ENCODE results near the gene LRRC4B.

LRRC4B gene

DNA sequence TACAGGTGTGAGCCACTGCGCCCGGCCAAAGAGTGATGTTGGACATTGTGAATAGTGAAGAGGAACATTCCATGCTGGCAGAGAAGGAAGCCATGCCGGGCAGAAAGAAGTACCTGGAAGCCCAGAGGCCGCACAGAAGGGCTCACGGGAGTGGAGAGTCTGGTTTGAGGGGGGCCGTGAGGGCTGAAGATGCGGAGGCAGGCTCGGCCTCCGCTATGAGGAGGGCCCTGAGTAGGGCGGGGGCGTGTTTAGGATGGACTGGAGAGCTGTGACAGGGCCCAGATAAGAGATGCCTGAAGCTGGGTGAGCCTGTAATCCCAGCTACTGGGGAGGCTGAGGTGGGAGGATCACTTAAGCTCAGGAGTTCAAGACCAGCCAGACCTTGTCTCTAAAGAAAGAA is 58.9 kb downstream of the LRRC4B start:
- no peak for DNase-seq (ENCODE audit: extremely low read depth in 1 of 2, low read depth in 1 of 2)

DNA sequence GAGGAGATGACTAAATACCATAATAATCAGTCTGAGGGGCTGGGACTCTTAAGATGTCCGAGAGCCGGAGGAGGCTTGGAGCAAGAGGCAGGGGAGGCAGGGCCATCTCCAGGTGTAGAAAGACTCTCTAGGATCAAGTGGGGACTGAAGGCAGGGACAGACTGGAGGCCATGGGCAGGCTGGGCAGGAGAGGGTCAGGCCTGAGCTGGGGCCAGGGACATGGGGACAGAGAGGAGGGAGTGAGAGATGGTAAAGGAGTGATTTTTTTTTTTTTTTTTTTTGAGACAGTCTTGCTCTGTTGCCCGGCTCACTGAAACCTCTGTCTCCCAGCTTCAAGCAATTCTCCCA is 59.4 kb downstream of the LRRC4B start:
- no peak for DNase-seq (ENCODE audit: extremely low read depth in 1 of 2, low read depth in 1 of 2)

DNA sequence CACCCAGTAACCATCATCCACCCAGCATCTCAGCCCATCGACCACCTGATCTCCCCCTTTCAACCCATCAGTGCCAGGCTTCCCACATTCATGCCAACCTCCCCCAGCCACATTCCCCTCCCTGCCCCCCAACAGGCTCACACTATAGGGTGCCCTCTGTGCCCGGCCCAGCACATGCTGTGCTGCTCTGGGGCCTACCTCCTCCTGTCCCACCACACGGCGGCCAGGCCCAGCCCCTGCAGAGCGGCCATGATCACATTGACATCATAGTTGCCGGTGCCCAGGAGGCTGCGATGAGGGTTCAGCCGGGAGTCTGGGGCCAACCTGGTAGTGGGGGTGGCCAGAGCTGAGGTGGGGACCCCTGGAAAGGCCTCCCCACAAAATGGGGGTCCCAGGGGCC is 60.9 kb downstream of the LRRC4B start:
- DNase-seq (ENCODE audit: extremely low read depth in 1 of 2, low read depth in 1 of 2), result no peak

- no peak for DNase-seq (ENCODE audit: extremely low read depth in 1 of 2, low read depth in 1 of 2)
These were observed 61.5 kb downstream of the LRRC4B start for GRCh38 chr19:50506700-50507099.

DNA sequence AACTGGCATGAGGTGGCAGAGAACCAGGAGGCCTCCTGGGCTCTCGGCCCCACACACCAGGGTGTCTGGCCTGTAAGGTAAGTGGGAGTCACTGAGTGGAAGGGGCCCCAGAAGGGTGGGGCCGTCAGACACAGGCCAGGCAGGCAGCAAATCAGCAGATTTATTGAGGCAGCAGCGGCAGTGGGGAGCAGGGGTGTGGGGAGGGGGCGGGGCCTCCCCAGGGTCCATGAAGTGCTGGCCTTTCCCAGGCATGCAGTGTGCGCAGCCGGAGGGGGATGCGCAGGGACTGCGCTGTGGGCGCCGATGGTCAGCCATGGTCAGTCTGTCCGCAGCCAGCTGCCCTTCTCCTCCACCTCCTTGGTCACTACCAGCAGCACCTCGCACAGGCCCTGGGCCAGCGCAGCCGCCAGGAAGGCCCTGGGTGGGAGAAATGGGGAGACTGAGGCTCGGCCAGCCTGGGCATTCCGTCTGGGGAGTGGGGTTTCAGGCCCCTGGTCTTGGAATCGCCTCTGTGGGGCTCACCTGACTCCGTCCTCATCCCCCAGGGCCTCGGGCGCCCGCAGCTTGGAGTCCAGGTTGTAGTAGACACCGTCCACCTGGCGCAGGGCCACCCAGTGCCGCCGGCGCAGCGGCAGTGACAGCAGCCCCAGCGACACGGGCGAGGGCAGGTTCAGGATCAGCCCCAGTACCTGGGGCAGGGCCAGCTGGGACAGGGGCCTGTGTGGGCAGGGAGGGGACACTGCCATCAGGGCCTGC is 62.2 kb downstream of the LRRC4B start:
- DNase-seq (ENCODE audit: extremely low read depth in 1 of 2, low read depth in 1 of 2), result no peak

GRCh38 chr19:50501568-50502475 is 66.4 kb downstream of the LRRC4B start:
- no peak for DNase-seq (ENCODE audit: extremely low read depth in 1 of 2, low read depth in 1 of 2)

DNA sequence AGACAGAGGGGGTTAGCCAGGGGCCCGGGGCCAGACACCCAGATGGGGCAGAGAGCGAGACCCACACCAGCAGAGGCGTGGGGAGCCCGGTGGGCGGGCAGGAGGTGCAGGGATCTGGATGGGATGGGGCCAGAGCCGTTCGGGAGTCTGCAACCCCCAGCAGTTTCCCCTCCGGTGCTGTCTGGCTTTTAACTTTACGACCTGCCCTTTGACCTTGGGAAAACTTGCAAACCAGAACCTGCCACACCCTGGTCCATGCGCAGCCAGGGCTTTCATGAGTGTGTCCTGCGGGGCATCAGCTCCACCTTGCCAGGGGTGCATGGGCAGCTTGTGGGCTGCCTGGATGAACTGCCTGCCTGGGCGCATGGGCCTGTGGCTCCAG is 67.1 kb downstream of the LRRC4B start:
- no peak for DNase-seq (ENCODE audit: extremely low read depth in 1 of 2, low read depth in 1 of 2)

- DNase-seq (ENCODE audit: extremely low read depth in 1 of 2, low read depth in 1 of 2), result no peak
These were observed 67.5 kb downstream of the LRRC4B start for GRCh38 chr19:50500753-50501151.

- DNase-seq (ENCODE audit: extremely low read depth in 1 of 2, low read depth in 1 of 2), result no peak
These were observed 68.0 kb downstream of the LRRC4B start for GRCh38 chr19:50500060-50500752.

DNA sequence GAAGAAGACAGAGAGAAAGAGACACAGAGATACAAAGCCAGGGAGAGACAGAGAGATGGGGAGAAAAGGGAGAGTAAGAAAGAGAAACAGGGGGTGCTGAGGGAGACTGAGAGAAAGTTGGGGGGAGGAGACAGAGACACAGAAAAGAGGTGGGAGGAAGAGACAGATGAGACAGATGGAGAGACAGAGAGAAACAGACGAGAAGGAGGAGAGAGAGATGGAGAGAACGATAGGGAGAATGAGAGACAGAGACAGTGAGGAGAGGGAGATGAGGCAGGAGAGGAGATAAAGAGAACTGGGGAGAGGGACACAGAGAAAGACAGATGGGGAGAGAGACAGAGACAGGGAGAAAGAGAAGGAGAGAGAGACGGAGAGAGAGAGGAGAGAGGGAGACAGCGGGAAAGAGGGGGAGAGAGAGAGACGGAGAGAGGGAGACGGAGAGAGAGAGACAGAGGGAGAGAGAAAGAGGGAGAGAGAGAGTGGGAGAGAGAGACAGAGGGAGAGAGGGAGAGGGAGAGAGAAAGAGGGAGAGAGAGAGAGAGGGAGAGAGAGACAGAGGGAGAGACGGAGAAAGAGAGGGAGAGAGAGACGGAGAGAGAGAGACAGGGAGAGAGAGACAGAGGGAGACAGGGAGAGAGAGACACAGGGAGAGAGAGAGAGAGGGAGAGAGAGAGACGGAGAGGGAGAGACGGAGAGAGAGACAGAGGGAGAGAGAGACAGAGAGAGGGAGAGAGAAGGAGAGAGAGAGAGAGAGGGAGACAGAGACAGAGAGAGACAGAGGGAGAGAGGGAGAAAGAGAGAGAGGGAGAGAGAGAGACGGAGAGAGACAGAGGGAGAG is 69.8 kb downstream of the LRRC4B start:
- DNase-seq (ENCODE audit: extremely low read depth in 1 of 2, low read depth in 1 of 2), result no peak

DNA sequence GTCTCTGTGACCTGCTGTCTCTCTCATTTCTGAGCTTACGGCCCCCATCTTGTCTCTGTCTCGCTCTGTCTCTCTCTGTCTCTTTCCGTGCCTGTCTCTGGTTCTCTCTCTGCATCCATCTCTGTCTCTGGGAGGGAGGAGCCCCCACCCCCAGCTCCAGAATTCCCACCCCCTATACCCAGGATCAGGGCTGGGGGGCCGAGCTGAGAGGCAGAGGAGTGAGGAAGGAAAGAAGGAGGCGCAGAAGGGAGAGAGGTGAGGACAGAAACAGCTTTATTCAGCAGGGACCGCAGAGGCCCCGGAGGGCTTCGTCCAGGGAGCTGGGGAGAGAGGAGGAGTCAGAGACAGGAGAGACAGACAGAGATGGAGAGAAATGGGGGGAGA is 71.2 kb downstream of the LRRC4B start:
- DNase-seq (ENCODE audit: extremely low read depth in 1 of 2, low read depth in 1 of 2), result no peak

DNA sequence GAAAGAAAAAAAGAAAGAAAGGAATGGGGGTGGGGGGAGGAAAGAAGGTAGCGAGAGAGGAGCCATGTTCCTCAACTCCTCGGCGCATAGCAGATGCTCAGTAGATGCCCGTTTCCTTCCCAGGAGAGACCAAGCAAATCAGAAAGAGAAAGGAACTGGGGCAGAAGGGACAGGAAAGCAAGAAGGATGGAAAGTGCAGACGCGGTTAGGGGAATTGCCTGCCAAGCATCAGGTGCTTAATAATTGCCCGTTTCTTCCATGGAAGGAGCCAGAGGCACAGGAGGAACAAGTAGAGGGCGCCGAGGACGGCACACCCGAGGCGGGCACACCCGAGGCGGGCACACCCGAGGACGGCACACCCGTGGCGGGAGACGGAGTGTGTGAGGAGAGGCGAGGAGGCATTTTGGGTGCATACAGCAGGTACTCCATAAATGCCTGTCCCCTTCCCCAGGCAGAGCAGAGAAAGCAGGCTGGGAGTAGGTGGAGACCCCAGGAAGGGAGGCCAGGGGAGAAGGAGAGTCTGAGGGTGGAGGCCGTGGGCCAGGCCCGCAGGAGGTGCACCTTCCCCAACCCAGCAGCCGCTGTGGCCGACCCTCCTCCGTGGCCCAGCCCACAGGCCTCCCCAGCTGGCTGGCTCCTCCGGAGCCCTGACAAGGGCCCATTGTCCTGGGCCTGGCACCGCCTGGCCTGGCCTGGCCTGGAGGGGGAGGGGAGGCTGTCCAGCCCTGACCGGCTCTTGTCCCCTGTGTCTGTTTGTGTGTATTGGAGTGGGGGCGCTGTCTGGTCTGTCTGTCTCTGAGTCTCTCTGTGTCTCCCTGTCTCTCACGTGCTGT is 71.8 kb downstream of the LRRC4B start:
- no peak for DNase-seq (ENCODE audit: extremely low read depth in 1 of 2, low read depth in 1 of 2)

DNA sequence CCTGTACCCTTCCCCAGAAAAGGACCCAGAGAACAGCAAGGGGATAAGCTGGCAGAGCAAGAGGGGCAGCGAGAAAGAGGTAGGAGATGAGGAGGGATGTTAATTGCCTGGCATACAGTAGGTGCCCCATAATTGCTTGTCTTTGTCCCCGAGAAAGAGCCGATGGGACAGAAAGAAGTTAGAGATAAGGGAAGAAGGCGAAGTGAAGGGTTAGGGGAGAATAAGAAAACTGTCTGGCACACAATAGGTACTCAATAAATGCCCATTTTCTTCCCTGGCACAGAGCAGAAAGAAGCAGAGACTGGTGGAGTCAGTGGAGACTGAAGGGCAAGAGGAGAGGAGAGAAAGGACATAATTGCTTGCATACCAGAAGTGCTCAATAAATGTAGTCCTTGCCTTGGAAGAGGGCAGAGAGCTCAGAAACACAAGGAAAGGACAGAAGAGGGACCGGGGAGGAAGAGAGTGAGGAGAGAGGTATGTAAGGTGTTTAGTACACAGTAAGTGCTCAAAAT is 73.2 kb downstream of the LRRC4B start:
- no peak for DNase-seq (ENCODE audit: extremely low read depth in 1 of 2, low read depth in 1 of 2)

GRCh38 chr19:50494186-50495019 is 73.8 kb downstream of the LRRC4B start:
- no peak for DNase-seq (ENCODE audit: extremely low read depth in 1 of 2, low read depth in 1 of 2)

DNA sequence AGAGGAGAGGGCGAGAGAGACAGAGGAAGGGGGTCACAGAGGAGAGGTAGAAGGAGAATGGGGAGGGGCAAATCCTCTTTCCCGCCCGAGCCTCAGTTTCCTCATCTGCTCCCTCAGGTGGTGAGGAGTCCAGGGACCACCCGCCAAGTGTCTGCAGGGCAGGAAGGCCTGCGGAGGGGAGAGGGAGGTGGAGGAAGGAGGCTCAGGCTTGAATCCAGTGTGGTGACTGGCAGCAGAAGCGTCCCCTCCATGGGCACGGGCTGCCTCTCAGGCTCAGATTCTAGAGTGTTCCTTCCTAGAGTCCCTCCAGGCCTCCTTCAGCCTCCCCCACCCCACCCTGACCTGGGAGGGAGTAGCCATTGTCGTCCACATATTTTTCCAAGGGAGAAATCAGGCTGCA is 75.1 kb downstream of the LRRC4B start:
- DNase-seq (ENCODE audit: extremely low read depth in 1 of 2, low read depth in 1 of 2), result no peak

GRCh38 chr19:50492303-50493052 is 75.8 kb downstream of the LRRC4B start:
- DNase-seq (ENCODE audit: extremely low read depth in 1 of 2, low read depth in 1 of 2), result no peak

DNA sequence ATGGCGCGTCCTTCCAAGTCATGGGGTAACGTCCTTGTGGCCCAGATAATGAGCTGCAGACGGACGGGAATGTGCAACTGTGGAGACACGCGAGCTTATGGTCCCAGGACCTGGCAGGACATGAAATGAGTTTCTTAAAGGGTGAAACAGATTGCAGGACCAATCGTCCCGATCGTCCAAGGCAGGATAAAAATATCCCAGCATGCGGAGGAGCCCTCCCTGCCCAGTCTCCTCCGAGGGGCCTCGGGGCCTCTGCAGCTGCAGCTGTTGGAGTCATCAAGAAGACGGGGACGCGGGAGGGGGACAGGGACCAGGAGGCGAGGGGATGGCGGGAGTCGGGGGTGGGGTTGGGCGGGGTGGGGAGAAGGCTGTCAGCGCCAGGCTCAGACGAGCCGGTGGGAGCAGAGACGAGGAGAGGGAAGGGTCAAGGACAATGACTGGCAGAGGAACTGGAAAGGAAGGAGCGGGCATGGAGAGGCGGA is 77.2 kb downstream of the LRRC4B start:
- no peak for DNase-seq (ENCODE audit: extremely low read depth in 1 of 2, low read depth in 1 of 2)

GRCh38 chr19:50490411-50490811 is 77.8 kb downstream of the LRRC4B start:
- no peak for DNase-seq (ENCODE audit: extremely low read depth in 1 of 2, low read depth in 1 of 2)
